ENCODE results near the gene IFI6. TPM values are rescaled to one million over a fixed set of nuclear protein-coding genes. Genes with fewer than 3 reads are reported as not detected.
"Not testable (repeated sequence)": the region's sequence is repeated elsewhere in the genome, so short reads cannot be mapped to it uniquely, and the experiment has no call there.

IFI6 gene
- total RNA-seq, 1 experiment from 2014 or later = 5.8 TPM

GRCh38 chr1:27686223-27686990 is 14.4 kb upstream of the IFI6 start:
- Histone ChIP-seq H3K27me3 (no peaks in the 10 kb centered on the region), H3K36me3 (no peaks in the 10 kb centered on the region), H3K9me3 (replicated peaks) (peaks cover 8% of the 10 kb centered on the region), H3K27ac (no peak overlapping the region), H3K4me3 (no peak overlapping the region), H3K4me1 (peaks cover 31% of the 10 kb centered on the region)
- peak; percentile 73 to 77 for DNase-seq

GRCh38 chr1:27684176-27684575 is 12.2 kb upstream of the IFI6 start:
- no peak for DNase-seq
- Histone ChIP-seq H3K9me3 (replicated peaks) (peaks cover 17% of the 10 kb centered on the region), H3K4me1 (peaks cover 19% of the 10 kb centered on the region), H3K27ac (no peak overlapping the region), H3K27me3 (no peaks in the 10 kb centered on the region), H3K4me3 (no peak overlapping the region), H3K36me3 (no peaks in the 10 kb centered on the region)

GRCh38 chr1:27682351-27682944 is 10.5 kb upstream of the IFI6 start:
- Histone ChIP-seq H3K9me3 (replicated peaks) (peaks cover 17% of the 10 kb centered on the region), H3K4me1 (peaks cover 14% of the 10 kb centered on the region), H3K36me3 (no peaks in the 10 kb centered on the region), H3K27ac (no peak overlapping the region), H3K27me3 (no peaks in the 10 kb centered on the region), H3K4me3 (no peak overlapping the region)
- no peak for DNase-seq

GRCh38 chr1:27681580-27681979 is 9.6 kb upstream of the IFI6 start:
- peaks cover 17% of the 10 kb centered on the region for H3K9me3 ChIP-seq (replicated peaks)
- not testable (repeated sequence) for DNase-seq, H3K27ac ChIP-seq, H3K4me3 ChIP-seq, H3K27me3 ChIP-seq, H3K36me3 ChIP-seq, H3K4me1 ChIP-seq

GRCh38 chr1:27680225-27680791 is 8.3 kb upstream of the IFI6 start:
- H3K27ac ChIP-seq, H3K4me3 ChIP-seq, H3K27me3 ChIP-seq, DNase-seq, H3K4me1 ChIP-seq, H3K36me3 ChIP-seq: not testable (repeated sequence)
- H3K9me3 ChIP-seq (replicated peaks) = peaks cover 17% of the 10 kb centered on the region

- H3K36me3 ChIP-seq = no peaks in the 10 kb centered on the region
- no peaks in the 10 kb centered on the region for H3K27me3 ChIP-seq
- DNase-seq = no peak
Observed at GRCh38 chr1:27678747-27679146, 6.8 kb upstream of the IFI6 start.

GRCh38 chr1:27676410-27676809 is 4.4 kb upstream of the IFI6 start:
- Histone ChIP-seq H3K4me1 (peaks cover 6% of the 10 kb centered on the region), H3K9me3 (replicated peaks) (peaks cover 9% of the 10 kb centered on the region), H3K27ac (no peak overlapping the region), H3K36me3 (no peaks in the 10 kb centered on the region), H3K27me3 (no peaks in the 10 kb centered on the region), H3K4me3 (no peak overlapping the region)
- DNase-seq = no peak

More at GRCh38 chr1:27678747-27679146, 6.8 kb upstream of the IFI6 start:
- H3K4me3 ChIP-seq = no peak overlapping the region
- H3K4me1 ChIP-seq = no peaks in the 10 kb centered on the region
- peaks cover 17% of the 10 kb centered on the region for H3K9me3 ChIP-seq (replicated peaks)
- H3K27ac ChIP-seq = no peak overlapping the region

GRCh38 chr1:27672750-27673112 is 739 bp upstream of the IFI6 start:
- no peaks in the 10 kb centered on the region for H3K27me3 ChIP-seq
- DNase-seq = no peak
- H3K36me3 ChIP-seq = no peaks in the 10 kb centered on the region
- H3K4me1 ChIP-seq = peaks cover 6% of the 10 kb centered on the region
- no peak overlapping the region for H3K27ac ChIP-seq
- no peaks in the 10 kb centered on the region for H3K9me3 ChIP-seq (replicated peaks)
- peak overlapping the region; percentile 18 for H3K4me3 ChIP-seq

GRCh38 chr1:27669876-27670275 is 2.1 kb downstream of the IFI6 start:
- Histone ChIP-seq H3K27me3 (no peaks in the 10 kb centered on the region), H3K4me3 (no peak overlapping the region), H3K27ac (no peak overlapping the region), H3K4me1 (peaks cover 6% of the 10 kb centered on the region), H3K9me3 (replicated peaks) (no peaks in the 10 kb centered on the region), H3K36me3 (no peaks in the 10 kb centered on the region)
- DNase-seq = no peak

GRCh38 chr1:27668808-27669723 is 2.9 kb downstream of the IFI6 start:
- DNase-seq = peak; percentile 75 to 79
- Histone ChIP-seq H3K27me3 (no peaks in the 10 kb centered on the region), H3K9me3 (replicated peaks) (no peaks in the 10 kb centered on the region), H3K4me1 (peaks cover 6% of the 10 kb centered on the region), H3K36me3 (no peaks in the 10 kb centered on the region), H3K27ac (no peak overlapping the region), H3K4me3 (no peak overlapping the region)

GRCh38 chr1:27668121-27668807 is 3.7 kb downstream of the IFI6 start:
- no peaks in the 10 kb centered on the region for H3K27me3 ChIP-seq
- no peak overlapping the region for H3K27ac ChIP-seq
- H3K4me3 ChIP-seq = no peak overlapping the region
- DNase-seq = no peak
- H3K36me3 ChIP-seq = no peaks in the 10 kb centered on the region
- peaks cover 6% of the 10 kb centered on the region for H3K4me1 ChIP-seq
- no peaks in the 10 kb centered on the region for H3K9me3 ChIP-seq (replicated peaks)

GRCh38 chr1:27666791-27667254 is 5.2 kb downstream of the IFI6 start:
- no peak overlapping the region for H3K27ac ChIP-seq
- H3K27me3 ChIP-seq = no peaks in the 10 kb centered on the region
- no peaks in the 10 kb centered on the region for H3K9me3 ChIP-seq (replicated peaks)
- H3K4me3 ChIP-seq = no peak overlapping the region
- H3K36me3 ChIP-seq = no peaks in the 10 kb centered on the region
- no peak for DNase-seq
- peaks cover 5% of the 10 kb centered on the region for H3K4me1 ChIP-seq

GRCh38 chr1:27666294-27666693 is 5.7 kb downstream of the IFI6 start:
- no peaks in the 10 kb centered on the region for H3K36me3 ChIP-seq
- peaks cover 5% of the 10 kb centered on the region for H3K4me1 ChIP-seq
- no peak overlapping the region for H3K27ac ChIP-seq
- H3K9me3 ChIP-seq (replicated peaks) = no peaks in the 10 kb centered on the region
- no peak for DNase-seq
- no peak overlapping the region for H3K4me3 ChIP-seq
- H3K27me3 ChIP-seq = no peaks in the 10 kb centered on the region

GRCh38 chr1:27665016-27665651 is 6.9 kb downstream of the IFI6 start:
- Histone ChIP-seq H3K36me3 (no peaks in the 10 kb centered on the region), H3K4me3 (no peak overlapping the region), H3K4me1 (peaks cover 5% of the 10 kb centered on the region), H3K9me3 (replicated peaks) (no peaks in the 10 kb centered on the region), H3K27me3 (no peaks in the 10 kb centered on the region), H3K27ac (no peak overlapping the region)
- DNase-seq = no peak

Data from SJCRH30 (cell line).